ENCODE data around the gene F8. TPM values are rescaled to one million over a fixed set of nuclear protein-coding genes. Genes with fewer than 3 reads are reported as not detected.

The F8 gene
- total and polyA plus RNA-seq, 4 donors: 6.1 to 38.1 (median 7.6) TPM

DNA sequence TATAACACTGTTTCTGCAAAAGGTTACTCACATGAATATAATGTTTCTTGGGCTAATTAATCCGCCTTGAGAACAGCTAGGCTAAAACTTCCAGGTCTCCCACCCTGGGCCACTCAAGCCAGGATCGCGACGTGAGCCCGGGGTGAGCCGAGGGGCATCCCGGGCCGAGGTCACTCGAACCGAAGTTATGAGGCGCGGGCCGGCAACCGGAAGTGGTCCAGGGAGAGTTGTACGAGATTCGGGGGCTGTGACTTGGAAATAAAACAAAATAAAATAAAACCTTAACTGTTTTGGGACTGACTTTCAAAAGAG lies 48.1 kb upstream of the F8 start:
- peak overlapping the region; percentile 29 for H3K4me3 ChIP-seq
- no peaks in the 10 kb centered on the region for H3K27me3 ChIP-seq (ENCODE audit: control insufficient read depth in 3 of 3, insufficient read depth in 3 of 3, low read length in 2 of 3)
- WGBS, 2 donors: 0 to 35% methylated on average over 16 of the region's 16 CpGs
- no peaks in the 10 kb centered on the region for H3K9me3 ChIP-seq (ENCODE audit: control insufficient read depth in 4 of 4, insufficient read depth in 3 of 4, low read length in 3 of 4)
- peak overlapping the region; percentile 88 to 92 for H3K27ac ChIP-seq (ENCODE audit: low read depth in 1 of 2, low read length in 1 of 2)
- peak overlapping the region in 1 of 2 donors; percentile 81 for H3K9ac ChIP-seq (ENCODE audit: insufficient read depth in 1 of 2, low read length in 2 of 2)
- DNase-seq (no peak), ATAC-seq (ENCODE audit: insufficient read depth, low FRiP score) (no peak)
- peaks cover 0 to 5% (median 3%) of the 10 kb centered on the region in 5 donors for H3K4me1 ChIP-seq (ENCODE audit: control insufficient read depth in 5 of 5, insufficient read depth in 5 of 5, low read length in 5 of 5)
- peaks cover 0 to 7% (median 1%) of the 10 kb centered on the region in 4 donors for H3K36me3 ChIP-seq (ENCODE audit: control insufficient read depth in 4 of 4, insufficient read depth in 4 of 4, low read length in 4 of 4)
- TF ChIP-seq, protein P1, sequence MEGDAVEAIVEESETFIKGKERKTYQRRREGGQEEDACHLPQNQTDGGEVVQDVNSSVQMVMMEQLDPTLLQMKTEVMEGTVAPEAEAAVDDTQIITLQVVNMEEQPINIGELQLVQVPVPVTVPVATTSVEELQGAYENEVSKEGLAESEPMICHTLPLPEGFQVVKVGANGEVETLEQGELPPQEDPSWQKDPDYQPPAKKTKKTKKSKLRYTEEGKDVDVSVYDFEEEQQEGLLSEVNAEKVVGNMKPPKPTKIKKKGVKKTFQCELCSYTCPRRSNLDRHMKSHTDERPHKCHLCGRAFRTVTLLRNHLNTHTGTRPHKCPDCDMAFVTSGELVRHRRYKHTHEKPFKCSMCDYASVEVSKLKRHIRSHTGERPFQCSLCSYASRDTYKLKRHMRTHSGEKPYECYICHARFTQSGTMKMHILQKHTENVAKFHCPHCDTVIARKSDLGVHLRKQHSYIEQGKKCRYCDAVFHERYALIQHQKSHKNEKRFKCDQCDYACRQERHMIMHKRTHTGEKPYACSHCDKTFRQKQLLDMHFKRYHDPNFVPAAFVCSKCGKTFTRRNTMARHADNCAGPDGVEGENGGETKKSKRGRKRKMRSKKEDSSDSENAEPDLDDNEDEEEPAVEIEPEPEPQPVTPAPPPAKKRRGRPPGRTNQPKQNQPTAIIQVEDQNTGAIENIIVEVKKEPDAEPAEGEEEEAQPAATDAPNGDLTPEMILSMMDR (IDR thresholded peaks at IDR 0.05; ENCODE audit: control extremely low read depth, extremely low read depth): no peak

DNA sequence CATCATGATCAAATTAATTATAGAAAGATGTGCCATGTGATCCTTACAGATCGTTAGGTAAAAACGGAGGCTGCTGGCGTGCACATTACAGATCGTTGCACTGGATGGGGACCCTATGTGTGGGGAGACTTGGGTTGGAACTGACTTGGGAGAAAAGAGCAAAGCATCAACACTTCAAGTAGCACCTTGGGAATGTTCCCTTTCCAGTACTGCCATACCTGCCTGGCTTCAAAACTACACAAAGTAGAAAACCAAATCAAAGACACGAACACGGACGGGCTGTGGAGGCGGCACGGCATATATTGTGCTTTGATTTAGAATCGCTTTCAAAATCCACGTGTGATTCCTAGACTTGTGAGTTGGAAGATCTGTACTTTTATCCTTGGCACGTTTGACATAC lies 47.5 kb upstream of the F8 start:
- Histone ChIP-seq H3K36me3 (ENCODE audit: control insufficient read depth in 4 of 4, insufficient read depth in 4 of 4, low read length in 4 of 4) (peaks cover 0 to 5% (median 1%) of the 10 kb centered on the region in 4 donors), H3K27ac (ENCODE audit: low read depth in 1 of 2, low read length in 1 of 2) (no peak overlapping the region), H3K27me3 (ENCODE audit: control insufficient read depth in 3 of 3, insufficient read depth in 3 of 3, low read length in 2 of 3) (no peaks in the 10 kb centered on the region), H3K9ac (ENCODE audit: insufficient read depth in 1 of 2, low read length in 2 of 2) (peak overlapping the region in 1 of 2 donors; percentile 81), H3K4me1 (ENCODE audit: control insufficient read depth in 5 of 5, insufficient read depth in 5 of 5, low read length in 5 of 5) (peaks cover 0 to 5% (median 3%) of the 10 kb centered on the region in 5 donors), H3K4me3 (peak overlapping the region; percentile 10), H3K9me3 (ENCODE audit: control insufficient read depth in 4 of 4, insufficient read depth in 3 of 4, low read length in 3 of 4) (no peaks in the 10 kb centered on the region)
- peak in 2 of 3 donors; percentile 7 to 18 for DNase-seq
- TF ChIP-seq, protein P1 (IDR thresholded peaks at IDR 0.05; ENCODE audit: control extremely low read depth, extremely low read depth): no peak
- 4 to 37% methylated on average over 12 of the region's 12 CpGs for WGBS, 2 donors
- ATAC-seq (ENCODE audit: insufficient read depth, low FRiP score): no peak

DNA sequence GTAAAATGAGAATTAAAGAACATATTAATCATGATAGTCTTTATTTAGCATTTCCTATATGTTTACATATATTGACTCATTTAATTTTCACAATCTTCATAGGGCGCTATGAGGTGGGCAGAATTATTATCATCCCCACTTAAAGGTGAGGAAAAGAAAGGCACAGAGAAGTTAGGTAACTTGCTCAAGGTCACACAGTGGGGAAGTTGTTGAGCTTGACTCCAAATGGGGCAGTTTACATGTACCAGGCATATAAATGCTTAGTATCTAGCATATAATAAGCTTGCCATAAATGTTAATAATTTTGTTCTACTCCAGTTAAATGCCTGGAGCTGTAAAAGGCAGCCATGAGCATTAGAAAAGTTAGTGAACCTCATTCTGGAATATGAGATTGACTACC lies 46.9 kb upstream of the F8 start:
- Histone ChIP-seq H3K27me3 (ENCODE audit: control insufficient read depth in 3 of 3, insufficient read depth in 3 of 3, low read length in 2 of 3) (no peaks in the 10 kb centered on the region), H3K9me3 (ENCODE audit: control insufficient read depth in 4 of 4, insufficient read depth in 3 of 4, low read length in 3 of 4) (no peaks in the 10 kb centered on the region), H3K9ac (ENCODE audit: insufficient read depth in 1 of 2, low read length in 2 of 2) (no peak overlapping the region), H3K4me1 (ENCODE audit: control insufficient read depth in 5 of 5, insufficient read depth in 5 of 5, low read length in 5 of 5) (peaks cover 0 to 5% (median 3%) of the 10 kb centered on the region in 5 donors), H3K36me3 (ENCODE audit: control insufficient read depth in 4 of 4, insufficient read depth in 4 of 4, low read length in 4 of 4) (peaks cover 0 to 5% (median 1%) of the 10 kb centered on the region in 4 donors), H3K4me3 (no peak overlapping the region), H3K27ac (ENCODE audit: low read depth in 1 of 2, low read length in 1 of 2) (no peak overlapping the region)
- TF ChIP-seq, protein P1 (IDR thresholded peaks at IDR 0.05; ENCODE audit: control extremely low read depth, extremely low read depth): no peak
- no peak for DNase-seq
- 75 to 94% methylated on average over 1 of the region's 1 CpG for WGBS, 2 donors
- ATAC-seq (ENCODE audit: insufficient read depth, low FRiP score): no peak

DNA sequence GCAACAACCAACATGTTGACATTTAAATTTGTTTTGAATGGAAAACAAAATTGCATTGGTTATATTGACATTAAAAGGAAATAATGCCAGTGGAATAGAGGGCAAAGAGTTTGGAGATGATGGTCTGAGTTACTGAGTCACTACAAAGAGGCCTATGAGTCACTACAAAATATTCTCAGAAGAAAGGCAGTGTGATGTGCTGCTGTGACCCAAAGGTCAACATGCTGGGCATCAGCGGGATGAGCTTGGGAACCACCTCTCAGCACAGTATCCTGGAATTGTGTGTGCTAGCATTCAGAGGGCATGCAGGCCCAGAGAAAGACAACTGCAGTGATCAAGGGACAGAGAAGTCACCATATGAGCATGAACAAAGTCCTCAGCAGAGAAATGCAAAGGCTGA lies 45.6 kb upstream of the F8 start:
- no peaks in the 10 kb centered on the region for H3K9me3 ChIP-seq (ENCODE audit: control insufficient read depth in 4 of 4, insufficient read depth in 3 of 4, low read length in 3 of 4)
- no peak overlapping the region for H3K4me3 ChIP-seq
- H3K27me3 ChIP-seq (ENCODE audit: control insufficient read depth in 3 of 3, insufficient read depth in 3 of 3, low read length in 2 of 3): no peaks in the 10 kb centered on the region
- TF ChIP-seq, protein P1 (IDR thresholded peaks at IDR 0.05; ENCODE audit: control extremely low read depth, extremely low read depth): no peak
- ATAC-seq (ENCODE audit: insufficient read depth, low FRiP score) (no peak), DNase-seq (no peak)
- no peak overlapping the region for H3K9ac ChIP-seq (ENCODE audit: insufficient read depth in 1 of 2, low read length in 2 of 2)
- peak overlapping the region in 1 of 2 donors; percentile 74 for H3K27ac ChIP-seq (ENCODE audit: low read depth in 1 of 2, low read length in 1 of 2)
- no peaks in the 10 kb centered on the region for H3K36me3 ChIP-seq (ENCODE audit: control insufficient read depth in 4 of 4, insufficient read depth in 4 of 4, low read length in 4 of 4)
- WGBS, 2 donors: 76 to 80% methylated on average over 1 of the region's 1 CpG
- peaks cover 0 to 5% (median 3%) of the 10 kb centered on the region in 5 donors for H3K4me1 ChIP-seq (ENCODE audit: control insufficient read depth in 5 of 5, insufficient read depth in 5 of 5, low read length in 5 of 5)

All from lung (tissue), 12 donors.